HG02642 (cell line): ENCODE data around the gene LDAF1.
"Not testable (repeated sequence)": the region's sequence is repeated elsewhere in the genome, so short reads cannot be mapped to it uniquely, and the experiment has no call there.

Source experiments
- ATAC-seq: cut with Tn5 transposase; IDR thresholded peaks from one replicate; pipeline ENCODE4 v1.9.1; 2021; ENCODE audit warnings: mild to moderate bottlenecking; ENCODE audit not compliant: unreplicated experiment, poor library complexity

The LDAF1 gene

GRCh38 chr16:21190599-21190998 lies 32.1 kb downstream of the LDAF1 start:
- no peak for ATAC-seq

- ATAC-seq, result no peak
These were observed 34.5 kb downstream of the LDAF1 start for GRCh38 chr16:21192991-21193390.

- no peak for ATAC-seq
These were observed 36.4 kb downstream of the LDAF1 start for GRCh38 chr16:21194771-21195301.

- not testable (repeated sequence) for ATAC-seq
These were observed 36.9 kb downstream of the LDAF1 start for GRCh38 chr16:21195330-21195729.

GRCh38 chr16:21197112-21197511 lies 38.6 kb downstream of the LDAF1 start:
- no peak for ATAC-seq

GRCh38 chr16:21197621-21198020 lies 39.1 kb downstream of the LDAF1 start:
- no peak for ATAC-seq

- no peak for ATAC-seq
These were observed 41.2 kb downstream of the LDAF1 start for GRCh38 chr16:21199607-21200218.

- ATAC-seq, result no peak
These were observed 44.8 kb downstream of the LDAF1 start for GRCh38 chr16:21203155-21203797.

GRCh38 chr16:21205303-21205702 lies 46.8 kb downstream of the LDAF1 start:
- ATAC-seq, result no peak

GRCh38 chr16:21206550-21206949 lies 48.1 kb downstream of the LDAF1 start:
- ATAC-seq, result no peak

- no peak for ATAC-seq
These were observed 50.2 kb downstream of the LDAF1 start for GRCh38 chr16:21208446-21209230.

- no peak for ATAC-seq
These were observed 53.0 kb downstream of the LDAF1 start, which contains the start of gene ZP2 for GRCh38 chr16:21211486-21211885. ZP2 (minus strand) TSS chr16:21211574; CDS start chr16:21211547, 27 bp downstream.

GRCh38 chr16:21214086-21214485 lies 55.6 kb downstream of the LDAF1 start:
- ATAC-seq, result no peak

GRCh38 chr16:21217121-21217520 lies 58.6 kb downstream of the LDAF1 start:
- no peak for ATAC-seq

- no peak for ATAC-seq
These were observed 59.7 kb downstream of the LDAF1 start for GRCh38 chr16:21218153-21218552.

GRCh38 chr16:21219551-21219950 lies 61.1 kb downstream of the LDAF1 start:
- no peak for ATAC-seq

GRCh38 chr16:21222495-21223337 lies 64.2 kb downstream of the LDAF1 start:
- ATAC-seq, result no peak

GRCh38 chr16:21223787-21224186 lies 65.3 kb downstream of the LDAF1 start:
- no peak for ATAC-seq

- no peak for ATAC-seq
These were observed 66.3 kb downstream of the LDAF1 start for GRCh38 chr16:21224800-21225199.

GRCh38 chr16:21226749-21227148 lies 68.3 kb downstream of the LDAF1 start:
- no peak for ATAC-seq
